Measurements from ENCODE around the gene ANKRD33.

Gene ANKRD33

DNA sequence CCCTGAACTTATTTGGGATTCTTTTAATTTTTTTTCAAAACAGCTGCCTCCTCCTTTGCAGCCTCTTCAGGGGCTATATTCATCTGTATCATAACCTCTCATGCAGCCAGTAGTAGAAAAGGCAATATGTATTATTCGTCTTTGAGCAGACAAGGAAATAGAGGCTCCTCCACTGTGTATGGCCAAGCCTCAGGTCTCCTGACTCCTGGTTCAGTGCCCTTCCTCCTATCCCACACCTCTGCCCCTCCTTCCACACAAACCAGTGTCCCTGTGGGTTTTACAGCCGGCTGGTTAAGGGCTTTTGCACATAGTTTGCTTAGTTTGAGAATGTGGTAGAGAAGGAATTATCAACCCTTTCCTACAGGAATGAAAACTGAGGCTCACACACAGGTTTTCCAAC is 10.6 kb downstream of the ANKRD33 start:
- TF ChIP-seq, protein P1, sequence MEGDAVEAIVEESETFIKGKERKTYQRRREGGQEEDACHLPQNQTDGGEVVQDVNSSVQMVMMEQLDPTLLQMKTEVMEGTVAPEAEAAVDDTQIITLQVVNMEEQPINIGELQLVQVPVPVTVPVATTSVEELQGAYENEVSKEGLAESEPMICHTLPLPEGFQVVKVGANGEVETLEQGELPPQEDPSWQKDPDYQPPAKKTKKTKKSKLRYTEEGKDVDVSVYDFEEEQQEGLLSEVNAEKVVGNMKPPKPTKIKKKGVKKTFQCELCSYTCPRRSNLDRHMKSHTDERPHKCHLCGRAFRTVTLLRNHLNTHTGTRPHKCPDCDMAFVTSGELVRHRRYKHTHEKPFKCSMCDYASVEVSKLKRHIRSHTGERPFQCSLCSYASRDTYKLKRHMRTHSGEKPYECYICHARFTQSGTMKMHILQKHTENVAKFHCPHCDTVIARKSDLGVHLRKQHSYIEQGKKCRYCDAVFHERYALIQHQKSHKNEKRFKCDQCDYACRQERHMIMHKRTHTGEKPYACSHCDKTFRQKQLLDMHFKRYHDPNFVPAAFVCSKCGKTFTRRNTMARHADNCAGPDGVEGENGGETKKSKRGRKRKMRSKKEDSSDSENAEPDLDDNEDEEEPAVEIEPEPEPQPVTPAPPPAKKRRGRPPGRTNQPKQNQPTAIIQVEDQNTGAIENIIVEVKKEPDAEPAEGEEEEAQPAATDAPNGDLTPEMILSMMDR (conservative IDR thresholded peaks at IDR 0.05; ENCODE audit: low read depth, low read length), result no peak
- Histone ChIP-seq H2AFZ (ENCODE audit: low read depth) (no peak overlapping the region), H3K27me3 (ENCODE audit: insufficient read depth, low read depth) (no peaks in the 10 kb centered on the region), H4K20me1 (ENCODE audit: insufficient read depth) (no peaks in the 10 kb centered on the region), H3K4me3 (IDR thresholded peaks at IDR 0.05; ENCODE audit: insufficient read depth, low read depth, low read length) (no peak overlapping the region), H3K27ac (no peak overlapping the region), H3K4me1 (ENCODE audit: low read depth, poor library complexity, severe bottlenecking) (no peaks in the 10 kb centered on the region), H3K79me2 (ENCODE audit: insufficient read depth, low read depth) (no peaks in the 10 kb centered on the region), H3K4me2 (no peak overlapping the region), H3K9ac (no peak overlapping the region), H3K36me3 (ENCODE audit: insufficient read depth) (no peaks in the 10 kb centered on the region)

DNA sequence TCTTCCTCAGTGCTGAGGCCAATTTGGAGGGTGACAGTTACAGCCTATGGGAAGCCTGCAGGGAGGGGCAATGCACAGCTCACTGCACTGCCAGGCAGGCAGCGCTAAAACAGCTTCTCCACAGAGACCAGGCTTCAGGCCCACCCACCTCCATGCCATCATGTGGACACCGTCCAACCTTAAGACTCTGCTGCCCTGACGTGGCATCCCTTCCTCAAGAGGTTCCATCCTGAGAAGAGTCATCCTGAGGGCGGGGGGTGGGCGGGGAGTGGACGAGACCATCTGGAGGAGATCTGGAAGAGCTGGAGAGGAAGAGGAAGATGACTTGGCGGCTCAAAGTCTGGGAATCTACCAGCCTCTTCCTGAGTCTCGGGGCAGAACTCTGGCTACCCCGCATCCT is 11.0 kb downstream of the ANKRD33 start:
- TF ChIP-seq, protein P1 (conservative IDR thresholded peaks at IDR 0.05; ENCODE audit: low read depth, low read length), result no peak
- Histone ChIP-seq H3K4me1 (ENCODE audit: low read depth, poor library complexity, severe bottlenecking) (no peaks in the 10 kb centered on the region), H3K36me3 (ENCODE audit: insufficient read depth) (no peaks in the 10 kb centered on the region), H3K4me3 (IDR thresholded peaks at IDR 0.05; ENCODE audit: insufficient read depth, low read depth, low read length) (no peak overlapping the region), H3K27ac (no peak overlapping the region), H4K20me1 (ENCODE audit: insufficient read depth) (no peaks in the 10 kb centered on the region), H3K27me3 (ENCODE audit: insufficient read depth, low read depth) (no peaks in the 10 kb centered on the region), H2AFZ (ENCODE audit: low read depth) (no peak overlapping the region), H3K79me2 (ENCODE audit: insufficient read depth, low read depth) (no peaks in the 10 kb centered on the region), H3K4me2 (no peak overlapping the region), H3K9ac (no peak overlapping the region)

DNA sequence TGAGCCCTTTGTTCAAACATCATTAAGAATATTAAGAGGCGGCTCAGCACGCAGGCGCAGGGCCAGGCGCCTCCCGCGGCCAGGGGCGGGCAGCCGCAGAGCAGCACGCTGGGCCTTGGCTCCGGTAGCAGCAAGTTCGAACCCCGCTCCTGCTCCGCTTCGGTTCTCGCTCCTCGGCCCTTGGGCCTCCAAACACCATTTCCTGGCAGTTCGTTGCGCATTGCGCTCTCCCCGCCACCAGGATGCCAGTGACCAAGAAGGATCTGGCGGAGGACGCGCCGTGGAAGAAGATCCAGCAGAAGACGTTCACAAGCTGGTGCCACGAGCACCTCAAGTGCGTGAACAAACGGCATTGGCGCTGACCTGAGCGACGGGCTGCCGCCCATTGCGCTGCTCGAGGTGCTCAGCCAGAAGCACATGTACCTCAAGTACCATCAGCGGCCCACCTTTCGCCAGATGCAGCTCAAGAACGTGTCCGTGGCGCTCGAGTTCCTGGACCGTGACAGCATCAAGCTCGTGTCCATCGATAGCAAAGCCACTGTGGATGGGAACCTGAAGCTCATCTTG is 12.5 kb downstream of the ANKRD33 start:
- Histone ChIP-seq H3K9ac (no peak overlapping the region), H3K27ac (no peak overlapping the region), H3K4me1 (ENCODE audit: low read depth, poor library complexity, severe bottlenecking) (no peaks in the 10 kb centered on the region), H4K20me1 (ENCODE audit: insufficient read depth) (no peaks in the 10 kb centered on the region), H2AFZ (ENCODE audit: low read depth) (no peak overlapping the region), H3K79me2 (ENCODE audit: insufficient read depth, low read depth) (no peaks in the 10 kb centered on the region), H3K4me3 (IDR thresholded peaks at IDR 0.05; ENCODE audit: insufficient read depth, low read depth, low read length) (no peak overlapping the region), H3K36me3 (ENCODE audit: insufficient read depth) (no peaks in the 10 kb centered on the region), H3K4me2 (no peak overlapping the region), H3K27me3 (ENCODE audit: insufficient read depth, low read depth) (no peaks in the 10 kb centered on the region)
- TF ChIP-seq, protein P1 (conservative IDR thresholded peaks at IDR 0.05; ENCODE audit: low read depth, low read length), result no peak

DNA sequence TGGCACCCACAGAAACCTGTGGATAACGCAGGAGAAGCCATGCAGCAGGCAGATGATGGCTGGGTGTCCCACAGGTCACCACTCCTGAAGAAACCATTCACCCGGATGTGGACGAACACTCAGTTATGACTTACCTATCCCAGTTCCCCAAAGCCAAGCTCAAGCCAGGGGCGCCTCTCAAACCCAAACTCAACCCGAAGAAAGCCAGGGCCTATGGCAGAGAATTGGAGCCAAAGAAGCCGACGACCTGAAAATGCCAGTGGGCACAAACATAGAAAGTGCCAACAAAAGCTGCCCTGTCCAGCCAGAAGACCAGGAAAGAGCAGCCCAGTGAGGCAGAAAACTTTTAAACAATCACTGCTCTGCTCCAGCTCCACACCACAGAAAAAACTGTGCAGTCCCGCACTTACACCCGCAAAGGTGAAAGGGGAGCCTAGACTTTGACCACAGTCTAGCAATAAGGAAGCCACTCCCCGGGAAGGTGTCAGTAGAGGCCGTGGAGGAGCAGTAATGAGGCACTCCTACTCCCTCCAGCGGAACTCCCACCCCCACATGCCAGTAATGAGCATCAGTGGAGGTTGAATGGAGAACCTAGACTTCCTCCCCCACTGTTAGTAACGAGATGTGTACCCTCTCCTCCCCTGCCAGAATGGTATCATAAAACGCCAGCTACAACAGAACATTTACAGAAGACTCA is 13.4 kb downstream of the ANKRD33 start:
- H3K79me2 ChIP-seq (ENCODE audit: insufficient read depth, low read depth), result no peaks in the 10 kb centered on the region
- no peak overlapping the region for H3K27ac ChIP-seq
- no peaks in the 10 kb centered on the region for H3K4me1 ChIP-seq (ENCODE audit: low read depth, poor library complexity, severe bottlenecking)
- no peaks in the 10 kb centered on the region for H4K20me1 ChIP-seq (ENCODE audit: insufficient read depth)
- TF ChIP-seq, protein P1 (conservative IDR thresholded peaks at IDR 0.05; ENCODE audit: low read depth, low read length), result no peak
- H3K36me3 ChIP-seq (ENCODE audit: insufficient read depth), result no peaks in the 10 kb centered on the region
- no peak overlapping the region for H3K4me2 ChIP-seq
- no peak overlapping the region for H3K9ac ChIP-seq
- H3K4me3 ChIP-seq (IDR thresholded peaks at IDR 0.05; ENCODE audit: insufficient read depth, low read depth, low read length), result no peak overlapping the region
- H2AFZ ChIP-seq (ENCODE audit: low read depth), result no peak overlapping the region
- H3K27me3 ChIP-seq (ENCODE audit: insufficient read depth, low read depth), result no peaks in the 10 kb centered on the region
